GM12878 (cell line): Measurements from ENCODE around the gene POLD1. TPM values are rescaled to one million over a fixed set of nuclear protein-coding genes. Genes with fewer than 3 reads are reported as not detected.
A peak's percentile ranks its signal among the peaks of the same experiment; 100 is the strongest.

Source experiments
- BACH1 ChIP-seq: fragments of 450-650 bp; IDR thresholded peaks from 2 replicates; pipeline ENCODE4 v1.6.1; 2017; ENCODE audit warnings: mild to moderate bottlenecking, borderline replicate concordance
- BHLHE40 ChIP-seq, 2 experiments: fragments of 450-650 bp in 1 of 2; IDR thresholded peaks; 2 replicates each; pipeline ENCODE4 v1.6.1; 2011 to 2017; ENCODE audit warnings: low read depth in 2 of 2, borderline replicate concordance in 1 of 2, improper control_type of control experiment in 1 of 2, low read length in 1 of 2, mild to moderate bottlenecking in 1 of 2
- CHD1 ChIP-seq: IDR thresholded peaks from 2 replicates; pipeline ENCODE4 v1.6.1; 2012; ENCODE audit warnings: low read depth, low read length, improper control_type of control experiment
- CREM ChIP-seq: IDR thresholded peaks from 2 replicates; pipeline ENCODE4 v1.6.1; 2014; ENCODE audit warnings: antibody characterized with exemption, low read depth
- ESRRA ChIP-seq: IDR thresholded peaks from 2 replicates; pipeline ENCODE4 v1.6.1; 2012; ENCODE audit warnings: mild to moderate bottlenecking, low read length, improper control_type of control experiment
- HDAC6 ChIP-seq: fragments of 200-600 bp; sonication (generic); IDR thresholded peaks from one replicate; pipeline ENCODE4 v1.8.0; 2017; ENCODE audit warnings: antibody characterized with exemption; ENCODE audit not compliant: unreplicated experiment
- NFIC ChIP-seq: IDR thresholded peaks from 2 replicates; pipeline ENCODE4 v1.6.1; 2012; ENCODE audit warnings: low read depth, mild to moderate bottlenecking, inconsistent platforms, low read length, moderate library complexity
- NR2C2 ChIP-seq: IDR thresholded peaks from 2 replicates; pipeline ENCODE4 v1.6.1; 2011; ENCODE audit warnings: borderline replicate concordance, low read depth; ENCODE audit not compliant: control insufficient read depth, insufficient read length
- SIX5 ChIP-seq: IDR thresholded peaks from 2 replicates; pipeline ENCODE4 v1.6.1; 2011; ENCODE audit warnings: mild to moderate bottlenecking, low read depth, low read length, moderate library complexity; ENCODE audit not compliant: severe bottlenecking
- SP1 ChIP-seq: IDR thresholded peaks from one replicate; pipeline ENCODE4 v1.6.1; 2011; ENCODE audit warnings: low read depth, low read length
- SREBF1 ChIP-seq: IDR thresholded peaks from 2 replicates; pipeline ENCODE4 v1.6.1; 2012; ENCODE audit warnings: mild to moderate bottlenecking, low read length
- TARDBP ChIP-seq: IDR thresholded peaks from 2 replicates; pipeline ENCODE4 v1.6.1; 2016; ENCODE audit warnings: borderline replicate concordance
- TCF7 ChIP-seq: IDR thresholded peaks from 2 replicates; pipeline ENCODE4 v1.6.1; 2014; ENCODE audit warnings: antibody characterized with exemption, borderline replicate concordance
- polyA plus RNA-seq, 11 experiments: library from polyadenylated mRNA; depleted of rRNA in 4 of 11; unstranded in 6 of 11; stranded (reverse) in 5 of 11; fragments of >200 nt; fragmentation: Nextera tagmentation in 4 of 11; fragmentation: Illumina TruSeq in 1 of 11; extraction: Ambion mirVana in 4 of 11; extraction: Trizol in 1 of 11; gene quantifications; 1 replicate in 1 of 11; 2 replicates in 10 of 11; pipeline versions ENCODE4 v1.2.1 to v1.2.3, GENCODE V29; 2011 to 2016; ENCODE audit warnings: inconsistent platforms in 2 of 11, missing spikeins in 2 of 11, low read depth in 1 of 11
- total RNA-seq, 4 experiments: library from RNA; depleted of rRNA in 3 of 4; stranded (reverse); fragments of >200 nt in 3 of 4; fragmentation: Illumina TruSeq in 1 of 4; extraction: Trizol in 1 of 4; gene quantifications; 2 replicates each; pipeline versions ENCODE4 v1.2.1 to v1.2.3, GENCODE V29; 2013 to 2021
- TF ChIP-seq, protein P1 (sequence below): IDR thresholded peaks from 2 replicates; pipeline ENCODE4 v1.6.1; 2012; ENCODE audit warnings: improper control_type of control experiment, low read depth, low read length; ENCODE audit not compliant: insufficient replicate concordance
- TF ChIP-seq, protein P2 (sequence below): IDR thresholded peaks from 2 replicates; pipeline ENCODE4 v1.6.1; 2012; ENCODE audit warnings: low read depth, low read length, improper control_type of control experiment
- TF ChIP-seq, protein P3 (sequence below): fragments of 450-650 bp; IDR thresholded peaks from 2 replicates; pipeline ENCODE4 v1.6.1; 2014; ENCODE audit warnings: mild to moderate bottlenecking
- TF ChIP-seq, protein P4 (sequence below): fragments of 450-650 bp; IDR thresholded peaks from 2 replicates; pipeline ENCODE4 v1.6.1; 2018; ENCODE audit warnings: mild to moderate bottlenecking, low read depth, moderate library complexity; ENCODE audit not compliant: partially characterized antibody

The POLD1 gene
- total and polyA plus RNA-seq, 10 of the 15 experiments (the other 5 are each of a cell fraction or from before 2014, with no cell fraction given) = 0.76 to 165 (median 63.4) TPM

DNA sequence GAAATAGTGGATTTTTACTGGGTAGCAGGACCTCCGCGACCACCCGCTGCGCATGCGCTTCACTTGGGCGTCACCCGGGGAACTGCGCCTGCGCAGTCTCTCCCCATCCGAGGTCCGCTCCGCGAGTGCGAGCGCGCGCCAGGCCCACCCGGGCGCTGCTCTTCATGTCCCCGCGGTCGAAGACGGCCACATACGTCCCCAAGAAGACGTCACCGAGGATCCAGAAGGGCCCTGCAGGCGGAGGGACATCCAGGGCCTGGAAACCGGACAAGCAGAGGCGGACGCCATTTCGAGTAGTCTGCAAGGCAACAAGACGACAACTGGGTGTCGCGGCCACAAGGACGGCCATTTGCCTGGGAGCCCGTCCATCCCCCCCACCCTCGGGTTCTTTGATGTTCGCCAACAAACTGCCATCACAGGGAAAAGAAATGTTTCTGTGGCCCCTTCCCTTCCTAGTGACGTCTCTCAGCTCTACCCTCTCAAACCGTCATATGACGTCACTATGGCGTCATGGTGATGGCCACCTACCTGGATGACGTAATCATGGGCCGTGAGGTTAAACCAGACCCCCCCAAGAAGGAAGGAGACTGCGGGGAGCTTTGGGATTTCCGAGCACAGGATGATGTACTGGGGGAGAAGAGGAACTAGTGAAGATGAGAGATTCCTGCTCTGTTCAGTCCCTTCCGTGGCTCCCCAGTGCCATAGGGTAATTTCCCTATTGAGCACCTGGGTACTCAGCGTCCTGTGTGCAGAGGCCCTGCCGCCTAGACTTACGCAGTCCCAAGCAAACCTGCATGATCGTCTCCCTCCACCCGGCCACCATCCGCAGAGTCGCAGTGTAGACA lies 25.4 kb upstream of the POLD1 start (continued):
- TF ChIP-seq TCF7 = no peak
- no peak for TF ChIP-seq CHD1
- TF ChIP-seq BHLHE40 (IDR thresholded peaks at IDR 0.05; ENCODE audit: borderline replicate concordance in 1 of 2, low read depth in 2 of 2, low read length in 1 of 2) = 0 out of 4 replicates have a peak, but pooled peaks have one; percentile 11 to 16
- no peak for TF ChIP-seq TARDBP
- TF ChIP-seq ESRRA = peak; percentile 83
- TF ChIP-seq, protein P1, sequence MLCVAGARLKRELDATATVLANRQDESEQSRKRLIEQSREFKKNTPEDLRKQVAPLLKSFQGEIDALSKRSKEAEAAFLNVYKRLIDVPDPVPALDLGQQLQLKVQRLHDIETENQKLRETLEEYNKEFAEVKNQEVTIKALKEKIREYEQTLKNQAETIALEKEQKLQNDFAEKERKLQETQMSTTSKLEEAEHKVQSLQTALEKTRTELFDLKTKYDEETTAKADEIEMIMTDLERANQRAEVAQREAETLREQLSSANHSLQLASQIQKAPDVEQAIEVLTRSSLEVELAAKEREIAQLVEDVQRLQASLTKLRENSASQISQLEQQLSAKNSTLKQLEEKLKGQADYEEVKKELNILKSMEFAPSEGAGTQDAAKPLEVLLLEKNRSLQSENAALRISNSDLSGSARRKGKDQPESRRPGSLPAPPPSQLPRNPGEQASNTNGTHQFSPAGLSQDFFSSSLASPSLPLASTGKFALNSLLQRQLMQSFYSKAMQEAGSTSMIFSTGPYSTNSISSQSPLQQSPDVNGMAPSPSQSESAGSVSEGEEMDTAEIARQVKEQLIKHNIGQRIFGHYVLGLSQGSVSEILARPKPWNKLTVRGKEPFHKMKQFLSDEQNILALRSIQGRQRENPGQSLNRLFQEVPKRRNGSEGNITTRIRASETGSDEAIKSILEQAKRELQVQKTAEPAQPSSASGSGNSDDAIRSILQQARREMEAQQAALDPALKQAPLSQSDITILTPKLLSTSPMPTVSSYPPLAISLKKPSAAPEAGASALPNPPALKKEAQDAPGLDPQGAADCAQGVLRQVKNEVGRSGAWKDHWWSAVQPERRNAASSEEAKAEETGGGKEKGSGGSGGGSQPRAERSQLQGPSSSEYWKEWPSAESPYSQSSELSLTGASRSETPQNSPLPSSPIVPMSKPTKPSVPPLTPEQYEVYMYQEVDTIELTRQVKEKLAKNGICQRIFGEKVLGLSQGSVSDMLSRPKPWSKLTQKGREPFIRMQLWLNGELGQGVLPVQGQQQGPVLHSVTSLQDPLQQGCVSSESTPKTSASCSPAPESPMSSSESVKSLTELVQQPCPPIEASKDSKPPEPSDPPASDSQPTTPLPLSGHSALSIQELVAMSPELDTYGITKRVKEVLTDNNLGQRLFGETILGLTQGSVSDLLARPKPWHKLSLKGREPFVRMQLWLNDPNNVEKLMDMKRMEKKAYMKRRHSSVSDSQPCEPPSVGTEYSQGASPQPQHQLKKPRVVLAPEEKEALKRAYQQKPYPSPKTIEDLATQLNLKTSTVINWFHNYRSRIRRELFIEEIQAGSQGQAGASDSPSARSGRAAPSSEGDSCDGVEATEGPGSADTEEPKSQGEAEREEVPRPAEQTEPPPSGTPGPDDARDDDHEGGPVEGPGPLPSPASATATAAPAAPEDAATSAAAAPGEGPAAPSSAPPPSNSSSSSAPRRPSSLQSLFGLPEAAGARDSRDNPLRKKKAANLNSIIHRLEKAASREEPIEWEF = no peak
- TF ChIP-seq, protein P2, sequence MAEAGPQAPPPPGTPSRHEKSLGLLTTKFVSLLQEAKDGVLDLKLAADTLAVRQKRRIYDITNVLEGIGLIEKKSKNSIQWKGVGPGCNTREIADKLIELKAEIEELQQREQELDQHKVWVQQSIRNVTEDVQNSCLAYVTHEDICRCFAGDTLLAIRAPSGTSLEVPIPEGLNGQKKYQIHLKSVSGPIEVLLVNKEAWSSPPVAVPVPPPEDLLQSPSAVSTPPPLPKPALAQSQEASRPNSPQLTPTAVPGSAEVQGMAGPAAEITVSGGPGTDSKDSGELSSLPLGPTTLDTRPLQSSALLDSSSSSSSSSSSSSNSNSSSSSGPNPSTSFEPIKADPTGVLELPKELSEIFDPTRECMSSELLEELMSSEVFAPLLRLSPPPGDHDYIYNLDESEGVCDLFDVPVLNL = no peak
- no peak; the same call in 1 of the 2 replicates for TF ChIP-seq BACH1
- no peak for TF ChIP-seq SP1
- no peak for TF ChIP-seq SIX5
- TF ChIP-seq, protein P3, sequence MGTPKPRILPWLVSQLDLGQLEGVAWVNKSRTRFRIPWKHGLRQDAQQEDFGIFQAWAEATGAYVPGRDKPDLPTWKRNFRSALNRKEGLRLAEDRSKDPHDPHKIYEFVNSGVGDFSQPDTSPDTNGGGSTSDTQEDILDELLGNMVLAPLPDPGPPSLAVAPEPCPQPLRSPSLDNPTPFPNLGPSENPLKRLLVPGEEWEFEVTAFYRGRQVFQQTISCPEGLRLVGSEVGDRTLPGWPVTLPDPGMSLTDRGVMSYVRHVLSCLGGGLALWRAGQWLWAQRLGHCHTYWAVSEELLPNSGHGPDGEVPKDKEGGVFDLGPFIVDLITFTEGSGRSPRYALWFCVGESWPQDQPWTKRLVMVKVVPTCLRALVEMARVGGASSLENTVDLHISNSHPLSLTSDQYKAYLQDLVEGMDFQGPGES = no peak
- TF ChIP-seq CREM = peak; percentile 99
- no peak for TF ChIP-seq SREBF1
- TF ChIP-seq, protein P4, sequence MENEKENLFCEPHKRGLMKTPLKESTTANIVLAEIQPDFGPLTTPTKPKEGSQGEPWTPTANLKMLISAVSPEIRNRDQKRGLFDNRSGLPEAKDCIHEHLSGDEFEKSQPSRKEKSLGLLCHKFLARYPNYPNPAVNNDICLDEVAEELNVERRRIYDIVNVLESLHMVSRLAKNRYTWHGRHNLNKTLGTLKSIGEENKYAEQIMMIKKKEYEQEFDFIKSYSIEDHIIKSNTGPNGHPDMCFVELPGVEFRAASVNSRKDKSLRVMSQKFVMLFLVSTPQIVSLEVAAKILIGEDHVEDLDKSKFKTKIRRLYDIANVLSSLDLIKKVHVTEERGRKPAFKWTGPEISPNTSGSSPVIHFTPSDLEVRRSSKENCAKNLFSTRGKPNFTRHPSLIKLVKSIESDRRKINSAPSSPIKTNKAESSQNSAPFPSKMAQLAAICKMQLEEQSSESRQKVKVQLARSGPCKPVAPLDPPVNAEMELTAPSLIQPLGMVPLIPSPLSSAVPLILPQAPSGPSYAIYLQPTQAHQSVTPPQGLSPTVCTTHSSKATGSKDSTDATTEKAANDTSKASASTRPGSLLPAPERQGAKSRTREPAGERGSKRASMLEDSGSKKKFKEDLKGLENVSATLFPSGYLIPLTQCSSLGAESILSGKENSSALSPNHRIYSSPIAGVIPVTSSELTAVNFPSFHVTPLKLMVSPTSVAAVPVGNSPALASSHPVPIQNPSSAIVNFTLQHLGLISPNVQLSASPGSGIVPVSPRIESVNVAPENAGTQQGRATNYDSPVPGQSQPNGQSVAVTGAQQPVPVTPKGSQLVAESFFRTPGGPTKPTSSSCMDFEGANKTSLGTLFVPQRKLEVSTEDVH = peak; percentile 89
- no peak for TF ChIP-seq NFIC
- TF ChIP-seq HDAC6 = no peak
- TF ChIP-seq NR2C2 = no peak
